Liver (tissue), 9 donors: ENCODE results near the gene SGCD. TPM values are rescaled to one million over a fixed set of nuclear protein-coding genes. Genes with fewer than 3 reads are reported as not detected.

Source experiments
- DNase-seq: peaks from one replicate; pipeline ENCODE4 v3.0.0-alpha.2; 2017; ENCODE audit warnings: low spot score
- H3K27ac ChIP-seq, 2 donors: one replicate each; pipeline ENCODE4 v1.7.0; 2013; ENCODE audit warnings: inconsistent platforms in 2 of 2, low read length in 2 of 2, control low read depth in 1 of 2, low read depth in 1 of 2, mild to moderate bottlenecking in 1 of 2
- H3K27me3 ChIP-seq, 4 donors: one replicate each; pipeline versions ENCODE4 v1.6.1 to v1.7.0; 2013; ENCODE audit warnings: low read length in 3 of 4, inconsistent platforms in 1 of 4, mild to moderate bottlenecking in 1 of 4, moderate library complexity in 1 of 4; ENCODE audit not compliant: control insufficient read depth in 4 of 4, insufficient read depth in 4 of 4
- H3K36me3 ChIP-seq, 4 donors: one replicate each; pipeline versions ENCODE4 v1.6.1 to v1.7.0; 2013; ENCODE audit warnings: low read length in 3 of 4, mild to moderate bottlenecking in 3 of 4, low read depth in 1 of 4, moderate library complexity in 1 of 4; ENCODE audit not compliant: control insufficient read depth in 4 of 4, insufficient read depth in 3 of 4
- H3K4me1 ChIP-seq, 4 donors: one replicate each; pipeline versions ENCODE4 v1.6.1 to v1.7.0; 2013; ENCODE audit warnings: low read length in 3 of 4, mild to moderate bottlenecking in 3 of 4, moderate library complexity in 1 of 4; ENCODE audit not compliant: control insufficient read depth in 4 of 4, insufficient read depth in 4 of 4
- H3K4me3 ChIP-seq, 3 donors: one replicate each; pipeline versions ENCODE4 v1.6.1 to v1.7.0; 2013; ENCODE audit warnings: low read length in 3 of 3, control low read depth in 1 of 3, low read depth in 1 of 3, mild to moderate bottlenecking in 1 of 3
- H3K9ac ChIP-seq, 2 donors: one replicate each; pipeline ENCODE4 v1.7.0; 2013; ENCODE audit warnings: low read length in 2 of 2, mild to moderate bottlenecking in 2 of 2, moderate library complexity in 2 of 2, control low read depth in 1 of 2, low read depth in 1 of 2
- H3K9me3 ChIP-seq, 4 donors: one replicate each; pipeline versions ENCODE4 v1.6.1 to v1.7.0; 2013; ENCODE audit warnings: low read length in 3 of 4; ENCODE audit not compliant: control insufficient read depth in 4 of 4
- ATF3 ChIP-seq: IDR thresholded peaks from 2 replicates; pipeline ENCODE4 v1.6.1; 2016; ENCODE audit warnings: antibody characterized with exemption
- EGR1 ChIP-seq, 2 donors: IDR thresholded peaks; 2 replicates each; pipeline ENCODE4 v1.6.1; 2016 to 2018; ENCODE audit warnings: antibody characterized with exemption in 2 of 2, low read depth in 2 of 2
- FOXA1 ChIP-seq: IDR thresholded peaks from 2 replicates; pipeline ENCODE4 v1.6.1; 2016; ENCODE audit warnings: antibody characterized with exemption
- FOXA2 ChIP-seq: IDR thresholded peaks from 2 replicates; pipeline ENCODE4 v1.6.1; 2016; ENCODE audit warnings: antibody characterized with exemption
- GABPA ChIP-seq, 2 donors: IDR thresholded peaks in 1 of 2; conservative IDR thresholded peaks in 1 of 2; 2 replicates each; pipeline ENCODE4 v1.6.1; 2016; ENCODE audit warnings: antibody characterized with exemption in 2 of 2, mild to moderate bottlenecking in 1 of 2, moderate library complexity in 1 of 2
- HNF4A ChIP-seq, 2 donors: conservative IDR thresholded peaks; 2 replicates each; pipeline ENCODE4 v1.6.1; 2016; ENCODE audit warnings: antibody characterized with exemption in 2 of 2, mild to moderate bottlenecking in 2 of 2
- HNF4G ChIP-seq: IDR thresholded peaks from 2 replicates; pipeline ENCODE4 v1.6.1; 2016; ENCODE audit warnings: antibody characterized with exemption
- JUND ChIP-seq, 2 donors: IDR thresholded peaks; 2 replicates each; pipeline ENCODE4 v1.6.1; 2016; ENCODE audit warnings: antibody characterized with exemption in 2 of 2
- MAX ChIP-seq: IDR thresholded peaks from 2 replicates; pipeline ENCODE4 v1.6.1; 2016; ENCODE audit warnings: antibody characterized with exemption
- NR2F2 ChIP-seq: IDR thresholded peaks from 2 replicates; pipeline ENCODE4 v1.6.1; 2016; ENCODE audit warnings: antibody characterized with exemption
- RAD21 ChIP-seq, 2 donors: IDR thresholded peaks; 2 replicates each; pipeline ENCODE4 v1.6.1; 2016; ENCODE audit warnings: antibody characterized with exemption in 2 of 2, mild to moderate bottlenecking in 2 of 2
- RXRA ChIP-seq, 2 donors: IDR thresholded peaks; 2 replicates each; pipeline ENCODE4 v1.6.1; 2017 to 2018; ENCODE audit warnings: antibody characterized with exemption in 2 of 2, mild to moderate bottlenecking in 1 of 2
- SP1 ChIP-seq: IDR thresholded peaks from 2 replicates; pipeline ENCODE4 v1.6.1; 2018; ENCODE audit warnings: antibody characterized with exemption, mild to moderate bottlenecking
- TAF1 ChIP-seq: conservative IDR thresholded peaks from 2 replicates; pipeline ENCODE4 v1.6.1; 2016; ENCODE audit warnings: antibody characterized with exemption, mild to moderate bottlenecking
- YY1 ChIP-seq: IDR thresholded peaks from 2 replicates; pipeline ENCODE4 v1.6.1; 2016; ENCODE audit warnings: antibody characterized with exemption, mild to moderate bottlenecking
- WGBS: extraction: QIAGEN DNeasy Blood & Tissue Kit; methylation state at CpG from one replicate; pipeline ENCODE4 v1.1.7; 2013; 5-methylcytosine and 5-hydroxymethylcytosine counted together
- polyA plus RNA-seq, 2 donors: library from polyadenylated mRNA; stranded (reverse) in 1 of 2; unstranded in 1 of 2; fragments of 200-250 nt in 1 of 2; fragments of >200 nt in 1 of 2; fragmentation: Nextera tagmentation in 1 of 2; extraction: Ambion mirVana in 1 of 2; gene quantifications; one replicate each; pipeline versions ENCODE4 v1.2.1 to v1.2.3, GENCODE V29; 2013 to 2015
- total RNA-seq, 2 donors: library from RNA; depleted of rRNA; stranded (reverse); fragments of >200 nt; gene quantifications; one replicate each; pipeline ENCODE4 v1.2.3, GENCODE V29; 2014
- donor health status: healthy.
- donor health status: healthy.
- donor health status: healthy.
- donor health status: healthy.
- donor health status: healthy.

Gene SGCD
- total and polyA plus RNA-seq, 4 donors, result 0.35 to 1.7 (median 1.0) TPM

GRCh38 chr5:156498226-156498980, 171.4 kb downstream of the SGCD start:
- no peaks in the 10 kb centered on the region for H3K9me3 ChIP-seq
- no peak overlapping the region for H3K27ac ChIP-seq
- no peak overlapping the region for H3K9ac ChIP-seq
- H3K27me3 ChIP-seq, result no peaks in the 10 kb centered on the region
- WGBS, result 76% methylated on average over 7 of the region's 7 CpGs
- no peak for DNase-seq
- TF ChIP-seq SP1, result no peak
- no peak for TF ChIP-seq HNF4G
- TF ChIP-seq HNF4A (conservative IDR thresholded peaks at IDR 0.05), result no peak
- TF ChIP-seq FOXA1, result no peak
- H3K4me1 ChIP-seq, result no peaks in the 10 kb centered on the region
- H3K4me3 ChIP-seq, result no peak overlapping the region
- no peaks in the 10 kb centered on the region for H3K36me3 ChIP-seq

GRCh38 chr5:156500755-156501154, 173.8 kb downstream of the SGCD start:
- H3K9ac ChIP-seq, result no peak overlapping the region
- H3K4me3 ChIP-seq, result no peak overlapping the region
- no peaks in the 10 kb centered on the region for H3K27me3 ChIP-seq
- H3K9me3 ChIP-seq, result no peaks in the 10 kb centered on the region
- H3K36me3 ChIP-seq, result no peaks in the 10 kb centered on the region
- H3K27ac ChIP-seq, result no peak overlapping the region
- no peaks in the 10 kb centered on the region for H3K4me1 ChIP-seq
- TF ChIP-seq JUND (IDR thresholded peaks at IDR 0.05), result no peak
- no peak for TF ChIP-seq YY1
- 82% methylated on average over 5 of the region's 5 CpGs for WGBS
- no peak for DNase-seq

- Histone ChIP-seq H3K9ac (no peak overlapping the region), H3K36me3 (no peaks in the 10 kb centered on the region), H3K27me3 (no peaks in the 10 kb centered on the region), H3K9me3 (no peaks in the 10 kb centered on the region), H3K4me1 (no peaks in the 10 kb centered on the region), H3K27ac (no peak overlapping the region), H3K4me3 (no peak overlapping the region)
- WGBS, result 90% methylated on average over 5 of the region's 5 CpGs
- DNase-seq, result no peak
- TF ChIP-seq ATF3 (no peak), FOXA1 (no peak), RXRA (IDR thresholded peaks at IDR 0.05) (no peak), HNF4A (conservative IDR thresholded peaks at IDR 0.05) (no peak), MAX (no peak), YY1 (no peak), JUND (IDR thresholded peaks at IDR 0.05) (no peak), GABPA (IDR thresholded peaks at IDR 0.05 in 1 of 2, conservative IDR thresholded peaks at IDR 0.05 in 1 of 2) (no peak), EGR1 (IDR thresholded peaks at IDR 0.05; ENCODE audit: low read depth in 2 of 2) (no peak), HNF4G (no peak), TAF1 (no peak), FOXA2 (no peak), SP1 (no peak), NR2F2 (no peak), RAD21 (IDR thresholded peaks at IDR 0.05) (no peak)
Observed at GRCh38 chr5:156505101-156505500, 178.1 kb downstream of the SGCD start.
